OCI-LY1 (cell line): ENCODE measurements around the gene LCN6.

Experiments used
- EZH2 ChIP-seq: fragments of 200-600 bp; sonication (generic), shearing (Covaris generic); IDR thresholded peaks from 2 replicates; pipeline ENCODE4 v1.8.0; 2017; ENCODE audit warnings: borderline replicate concordance, mixed run types, mild to moderate bottlenecking, antibody characterized with exemption, low read length, moderate library complexity, mixed read lengths
- TF ChIP-seq, protein P1 (sequence below): fragments of 200-600 bp; sonication (generic), shearing (Covaris generic); IDR thresholded peaks from 2 replicates; pipeline ENCODE4 v1.5.1; 2017; ENCODE audit warnings: mild to moderate bottlenecking, antibody characterized with exemption, low read length, moderate library complexity, mixed read lengths

DNA sequence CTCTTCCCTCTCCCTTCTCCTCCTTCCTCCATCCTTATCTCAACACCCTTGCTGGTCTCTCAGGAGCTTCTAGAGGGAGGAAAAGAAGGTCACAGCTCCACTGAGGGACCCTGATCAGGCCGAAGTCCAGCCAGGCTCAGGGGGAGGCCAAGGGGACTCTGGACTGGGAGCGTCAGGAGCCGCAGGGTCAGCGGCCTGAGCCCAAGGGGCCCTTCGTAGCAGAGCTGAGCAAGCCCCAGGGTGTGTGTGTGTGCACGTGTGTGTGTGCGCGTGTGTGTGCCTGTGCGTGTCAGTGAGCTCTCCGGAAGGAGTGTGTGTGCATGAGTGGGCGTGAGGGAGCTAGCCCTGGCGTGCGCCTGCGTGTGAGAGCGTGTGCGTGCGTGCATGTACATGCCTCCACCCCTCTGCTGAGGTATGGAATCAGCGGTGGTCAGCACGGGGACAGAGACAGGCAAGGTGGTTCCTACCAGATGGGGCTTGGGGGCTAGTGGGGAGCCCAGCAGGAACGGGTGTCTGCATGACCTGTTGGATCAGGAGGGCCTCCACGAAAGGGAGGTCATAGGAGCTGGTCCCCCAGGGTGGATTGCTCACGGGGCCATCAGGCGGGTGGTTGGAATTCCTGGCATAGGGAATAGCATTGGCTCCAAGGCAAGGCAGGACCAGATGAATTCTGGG, 51.0 kb downstream of the LCN6 start:
- TF ChIP-seq, protein P1, sequence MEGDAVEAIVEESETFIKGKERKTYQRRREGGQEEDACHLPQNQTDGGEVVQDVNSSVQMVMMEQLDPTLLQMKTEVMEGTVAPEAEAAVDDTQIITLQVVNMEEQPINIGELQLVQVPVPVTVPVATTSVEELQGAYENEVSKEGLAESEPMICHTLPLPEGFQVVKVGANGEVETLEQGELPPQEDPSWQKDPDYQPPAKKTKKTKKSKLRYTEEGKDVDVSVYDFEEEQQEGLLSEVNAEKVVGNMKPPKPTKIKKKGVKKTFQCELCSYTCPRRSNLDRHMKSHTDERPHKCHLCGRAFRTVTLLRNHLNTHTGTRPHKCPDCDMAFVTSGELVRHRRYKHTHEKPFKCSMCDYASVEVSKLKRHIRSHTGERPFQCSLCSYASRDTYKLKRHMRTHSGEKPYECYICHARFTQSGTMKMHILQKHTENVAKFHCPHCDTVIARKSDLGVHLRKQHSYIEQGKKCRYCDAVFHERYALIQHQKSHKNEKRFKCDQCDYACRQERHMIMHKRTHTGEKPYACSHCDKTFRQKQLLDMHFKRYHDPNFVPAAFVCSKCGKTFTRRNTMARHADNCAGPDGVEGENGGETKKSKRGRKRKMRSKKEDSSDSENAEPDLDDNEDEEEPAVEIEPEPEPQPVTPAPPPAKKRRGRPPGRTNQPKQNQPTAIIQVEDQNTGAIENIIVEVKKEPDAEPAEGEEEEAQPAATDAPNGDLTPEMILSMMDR, result no peak
- TF ChIP-seq EZH2, result no peak
